Muscle of leg (tissue), 11 donors: ENCODE measurements around the gene ANOS1. TPM values are rescaled to one million over a fixed set of nuclear protein-coding genes. Genes with fewer than 3 reads are reported as not detected.

ENCODE experiments used
- DNase-seq: peaks from one replicate; pipeline ENCODE4 v3.0.0; 2013
- H3K27ac ChIP-seq: one replicate; pipeline ENCODE4 v1.5.1; 2013; ENCODE audit warnings: mild to moderate bottlenecking, low read length, control low read depth
- H3K27me3 ChIP-seq: one replicate; pipeline ENCODE4 v1.6.1; 2013; ENCODE audit warnings: low read length; ENCODE audit not compliant: control insufficient read depth, insufficient read depth
- H3K36me3 ChIP-seq: one replicate; pipeline ENCODE4 v1.6.1; 2013; ENCODE audit warnings: low read length; ENCODE audit not compliant: control insufficient read depth, insufficient read depth
- H3K4me1 ChIP-seq: one replicate; pipeline ENCODE4 v1.6.1; 2013; ENCODE audit warnings: low read length; ENCODE audit not compliant: control insufficient read depth, insufficient read depth
- H3K4me3 ChIP-seq: one replicate; pipeline ENCODE4 v1.5.1; 2013; ENCODE audit warnings: low read length, control low read depth
- H3K9me3 ChIP-seq: replicated peaks from 2 replicates; pipeline ENCODE4 v1.6.1; 2013; ENCODE audit warnings: low read depth, low read length; ENCODE audit not compliant: control insufficient read depth
- WGBS: methylation state at CpG from one replicate; pipeline ENCODE4 v1.1.5; 2013; ENCODE audit warnings: missing lambda C conversion rate; ENCODE audit not compliant: insufficient coverage; 5-methylcytosine and 5-hydroxymethylcytosine counted together
- polyA plus RNA-seq, 8 donors: library from polyadenylated mRNA; unstranded; fragments of 120-200 nt; gene quantifications; one replicate each; pipeline versions ENCODE4 v1.2.1 to v1.2.3, GENCODE V29; 2013; ENCODE audit warnings: inconsistent platforms in 1 of 8, low replicate concordance in 1 of 8; ENCODE audit not compliant: insufficient read length in 8 of 8, insufficient read depth in 1 of 8
- total RNA-seq: library from RNA; stranded (reverse); fragments of 120-200 nt; gene quantifications from one replicate; pipeline ENCODE4 v1.2.4, GENCODE V29; 2013

ANOS1 gene
- total and polyA plus RNA-seq, 9 donors, result 16.7 to 44.1 (median 27.1) TPM

DNA sequence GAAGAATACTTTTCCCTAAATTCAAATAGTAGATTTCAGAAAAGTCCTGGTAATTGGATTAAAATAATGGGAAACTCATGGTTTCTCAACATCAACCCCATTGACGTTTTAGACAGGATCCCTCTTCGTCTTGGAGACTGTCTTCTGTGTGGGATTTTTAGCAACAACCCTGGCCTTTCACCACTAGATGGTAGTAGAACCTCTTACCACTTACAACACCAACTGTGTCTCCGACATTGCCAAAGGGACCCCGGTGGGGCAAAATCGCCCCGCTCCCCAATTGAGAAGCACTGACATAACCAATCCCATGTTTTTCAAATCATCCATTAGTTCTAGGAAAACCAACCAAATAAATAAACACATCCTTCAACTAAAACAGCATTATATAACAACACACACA lies 16.9 kb upstream of the ANOS1 start:
- Histone ChIP-seq H3K4me3 (no peak overlapping the region), H3K36me3 (no peaks in the 10 kb centered on the region), H3K27ac (no peak overlapping the region), H3K4me1 (no peaks in the 10 kb centered on the region), H3K27me3 (peaks cover 14% of the 10 kb centered on the region), H3K9me3 (no peaks in the 10 kb centered on the region)
- DNase-seq, result peak; percentile 37
- 4% methylated on average over 4 of the region's 6 CpGs for WGBS

DNA sequence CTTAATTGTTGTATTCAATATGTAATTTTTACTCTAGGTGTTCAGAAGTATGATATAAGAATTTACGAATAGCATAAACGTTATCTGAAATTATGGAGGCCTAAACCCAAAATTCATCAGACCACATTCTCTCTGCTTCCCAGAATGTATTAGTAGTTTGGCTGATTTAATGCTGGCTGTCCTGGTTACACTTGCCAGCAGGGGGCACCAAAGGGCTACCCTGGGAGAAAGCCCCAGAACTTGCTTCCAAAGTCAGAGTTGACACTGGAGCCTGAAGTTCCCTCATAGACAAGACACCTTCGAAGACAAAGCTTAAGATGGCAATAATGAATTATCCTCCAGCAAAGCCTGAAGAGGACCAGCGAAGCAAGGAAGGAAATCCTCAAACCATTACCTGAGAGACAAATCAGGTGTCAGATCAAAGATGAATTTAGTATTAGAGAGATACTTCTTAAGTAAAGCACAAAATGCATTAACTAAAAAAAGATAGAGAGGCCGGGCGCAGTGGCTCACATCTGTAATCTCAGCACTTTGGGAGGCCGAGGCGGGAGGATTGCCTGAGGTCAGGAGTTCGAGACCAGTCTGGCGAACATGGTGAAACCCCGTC lies 11.3 kb upstream of the ANOS1 start:
- H3K9me3 ChIP-seq, result no peaks in the 10 kb centered on the region
- H3K36me3 ChIP-seq, result no peaks in the 10 kb centered on the region
- no peaks in the 10 kb centered on the region for H3K4me1 ChIP-seq
- no peak overlapping the region for H3K27ac ChIP-seq
- WGBS, result no CpG with 5 or more reads among the region's 11 CpGs
- DNase-seq, result no peak
- H3K27me3 ChIP-seq, result peaks cover 10% of the 10 kb centered on the region
- no peak overlapping the region for H3K4me3 ChIP-seq

DNA sequence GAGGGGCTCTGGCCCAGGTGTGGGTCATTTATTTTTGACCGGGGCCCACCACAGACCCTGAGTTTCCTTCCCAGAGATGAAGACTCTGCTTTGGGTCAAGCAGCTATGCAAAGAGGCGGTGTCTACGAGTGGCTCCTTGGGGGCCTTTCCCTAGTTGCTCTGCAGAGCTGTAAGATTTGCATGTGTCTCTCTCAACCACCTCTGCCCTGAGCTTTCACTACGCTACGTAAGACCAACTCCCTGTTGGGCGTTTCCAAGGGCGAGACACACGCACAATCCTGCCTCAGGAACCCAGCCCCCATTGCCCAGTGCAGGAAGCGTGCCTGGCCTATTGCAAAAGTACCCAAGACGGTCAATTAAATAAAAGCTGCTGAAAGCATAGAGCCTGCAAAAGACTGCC lies 10.0 kb upstream of the ANOS1 start:
- H3K27me3 ChIP-seq, result peaks cover 11% of the 10 kb centered on the region
- no peaks in the 10 kb centered on the region for H3K36me3 ChIP-seq
- WGBS, result 77% methylated on average over 10 of the region's 10 CpGs
- no peak overlapping the region for H3K27ac ChIP-seq
- DNase-seq, result no peak
- H3K4me3 ChIP-seq, result no peak overlapping the region
- no peaks in the 10 kb centered on the region for H3K9me3 ChIP-seq
- no peaks in the 10 kb centered on the region for H3K4me1 ChIP-seq

DNA sequence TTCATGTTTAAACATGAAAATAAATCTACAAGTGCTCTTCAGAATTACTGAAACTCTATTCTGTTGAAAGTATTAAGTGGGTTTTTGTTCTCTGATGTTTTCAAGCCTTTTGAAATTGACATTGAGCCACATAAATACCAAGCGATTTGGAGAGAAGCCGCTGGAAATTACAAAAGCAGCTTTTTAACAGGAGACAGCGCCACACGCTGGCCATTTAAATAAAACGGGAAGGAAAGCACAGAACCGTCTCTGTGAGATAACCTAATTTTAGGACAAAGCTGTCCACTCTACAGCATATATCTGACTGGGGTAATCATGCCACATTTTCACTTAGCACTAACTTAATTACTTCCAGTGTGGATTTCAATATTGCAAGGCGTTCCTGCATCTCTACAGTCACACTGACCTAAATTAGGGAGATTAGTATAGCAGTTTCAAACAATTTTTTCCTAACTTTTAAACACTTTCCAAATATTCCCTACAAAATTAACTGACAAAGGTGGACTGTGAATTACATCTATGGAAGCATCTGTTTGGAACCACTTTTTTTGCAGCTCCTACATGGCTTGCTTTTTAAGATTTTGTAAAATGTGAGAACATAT lies 6.8 kb upstream of the ANOS1 start:
- peaks cover 17% of the 10 kb centered on the region for H3K27me3 ChIP-seq
- WGBS, result 0% methylated on average over 5 of the region's 7 CpGs

DNA sequence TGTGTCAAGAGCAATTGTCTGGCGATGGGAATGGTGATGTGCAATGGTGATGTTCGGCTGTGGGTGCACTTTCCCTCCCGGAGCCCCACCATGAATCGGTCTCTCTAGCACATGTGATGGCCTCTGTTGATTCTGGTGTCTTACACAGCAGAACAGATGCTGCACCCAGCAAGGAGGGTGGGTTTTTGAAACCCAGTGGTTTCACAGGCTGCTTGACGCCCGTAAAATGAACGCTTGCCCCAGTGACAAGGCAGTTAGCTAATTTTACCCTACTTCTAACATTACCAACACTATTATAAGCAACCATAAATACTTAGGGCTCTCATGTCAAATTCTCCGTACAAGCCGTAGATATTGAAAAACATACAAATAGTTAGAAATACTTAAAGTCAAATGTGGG lies 5.9 kb upstream of the ANOS1 start:
- no peak for DNase-seq
- Histone ChIP-seq H3K27ac (no peak overlapping the region), H3K9me3 (no peaks in the 10 kb centered on the region), H3K4me1 (no peaks in the 10 kb centered on the region), H3K27me3 (peaks cover 23% of the 10 kb centered on the region), H3K4me3 (no peak overlapping the region), H3K36me3 (no peaks in the 10 kb centered on the region)
- WGBS, result 80% methylated on average over 6 of the region's 9 CpGs

More for the DNA sequence above, 6.8 kb upstream of the ANOS1 start:
- DNase-seq, result peak; percentile 77
- H3K4me3 ChIP-seq, result no peak overlapping the region
- no peaks in the 10 kb centered on the region for H3K9me3 ChIP-seq
- no peaks in the 10 kb centered on the region for H3K4me1 ChIP-seq
- no peaks in the 10 kb centered on the region for H3K36me3 ChIP-seq
- H3K27ac ChIP-seq, result no peak overlapping the region

DNA sequence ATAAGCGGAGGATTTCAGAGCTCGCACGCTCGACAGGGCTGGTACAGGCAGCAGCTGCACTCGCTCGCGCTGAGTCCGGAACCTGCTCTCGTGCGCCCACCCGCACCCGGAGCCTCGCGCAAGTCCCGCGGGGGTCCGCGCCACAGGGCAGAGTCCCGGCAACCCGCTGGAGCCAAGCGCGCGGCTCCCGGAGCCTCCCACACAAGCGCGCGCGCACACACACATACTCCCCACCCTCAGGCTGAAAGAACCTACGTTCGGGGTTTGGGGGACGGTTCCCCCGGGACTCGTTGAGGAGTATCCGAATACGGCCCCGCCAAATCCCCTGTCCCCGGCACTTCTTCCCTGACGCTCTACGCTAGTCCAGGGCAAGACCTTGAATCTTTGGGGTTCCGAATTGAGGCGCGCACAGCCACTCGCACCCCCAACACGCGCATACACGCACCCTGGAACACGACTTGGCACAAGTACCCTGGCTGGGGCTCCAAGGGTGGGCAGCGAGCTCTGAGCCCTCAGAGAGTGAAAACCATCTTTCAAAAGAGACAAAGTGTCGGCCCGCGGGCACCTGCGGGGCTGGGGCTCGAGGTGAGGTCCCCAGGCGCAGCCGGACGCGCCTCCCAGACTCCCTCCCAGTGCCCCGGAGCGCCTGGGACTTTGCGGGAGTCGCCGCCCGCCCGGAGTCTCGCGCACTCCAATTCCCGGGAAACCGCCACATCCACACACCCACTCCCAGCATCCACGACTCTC lies 952 bp downstream of the ANOS1 start:
- Histone ChIP-seq H3K36me3 (no peaks in the 10 kb centered on the region), H3K27me3 (peaks cover 65% of the 10 kb centered on the region), H3K27ac (no peak overlapping the region), H3K9me3 (no peaks in the 10 kb centered on the region), H3K4me1 (peaks cover 6% of the 10 kb centered on the region), H3K4me3 (peak overlapping the region; percentile 56)
- peak; percentile 24 for DNase-seq
- 2% methylated on average over 49 of the region's 69 CpGs for WGBS

DNA sequence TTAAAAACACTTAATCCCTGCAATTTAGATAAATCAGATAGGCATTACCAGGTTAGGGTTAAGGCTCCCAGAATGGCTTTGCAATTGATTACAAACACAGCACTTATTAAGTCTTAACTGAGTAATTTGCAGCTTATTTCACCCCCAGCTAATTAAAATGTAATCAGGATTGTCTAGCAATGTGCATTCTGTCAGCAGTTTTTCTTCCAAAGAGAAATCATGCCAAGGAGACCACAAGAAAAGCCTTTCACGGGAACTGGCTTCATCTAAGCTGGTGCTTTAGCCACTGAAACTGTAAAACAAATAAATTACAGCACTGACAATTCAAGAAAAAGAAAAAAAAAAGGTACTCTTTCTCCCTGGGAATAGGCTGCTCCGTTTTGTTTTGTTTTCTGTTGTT lies 2.1 kb downstream of the ANOS1 start:
- H3K4me1 ChIP-seq, result peaks cover 6% of the 10 kb centered on the region
- no peak for DNase-seq
- no peak overlapping the region for H3K4me3 ChIP-seq
- peaks cover 66% of the 10 kb centered on the region for H3K27me3 ChIP-seq
- H3K9me3 ChIP-seq, result no peaks in the 10 kb centered on the region
- no peaks in the 10 kb centered on the region for H3K36me3 ChIP-seq
- H3K27ac ChIP-seq, result no peak overlapping the region
- 20% methylated on average over 1 of the region's 2 CpGs for WGBS

DNA sequence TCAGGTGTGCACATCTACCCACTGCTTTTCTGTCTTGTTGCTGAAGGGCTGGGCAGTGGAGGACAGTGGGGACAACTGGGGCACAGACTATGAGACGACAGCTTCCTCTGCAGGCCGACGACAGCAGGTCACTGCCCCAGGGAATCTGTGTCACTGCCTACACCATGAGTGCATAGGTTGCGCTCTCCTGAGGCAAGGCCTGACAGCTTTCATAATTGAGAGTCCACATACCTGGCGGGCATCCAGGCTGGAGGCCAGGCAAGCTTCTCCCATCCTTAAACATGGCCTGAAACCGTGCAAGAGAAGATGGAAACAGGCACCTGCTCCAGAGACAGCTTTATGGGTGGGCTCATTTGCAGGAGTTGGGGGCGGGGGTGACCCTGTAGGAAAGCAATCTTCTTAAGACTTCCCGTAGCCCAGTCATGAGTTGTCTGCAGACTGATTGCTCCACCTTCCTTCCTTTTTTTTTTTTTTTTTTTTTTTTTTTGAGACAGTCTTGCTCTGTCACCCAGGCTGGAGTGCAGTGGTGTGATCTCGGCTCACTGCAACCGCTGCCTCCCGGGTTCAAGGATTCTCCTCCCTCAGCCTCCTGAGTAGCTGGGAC lies 2.9 kb downstream of the ANOS1 start:
- no peak overlapping the region for H3K27ac ChIP-seq
- no peak overlapping the region for H3K4me3 ChIP-seq
- WGBS, result 53% methylated on average over 8 of the region's 11 CpGs
- H3K9me3 ChIP-seq, result no peaks in the 10 kb centered on the region
- no peaks in the 10 kb centered on the region for H3K36me3 ChIP-seq
- no peak for DNase-seq
- H3K4me1 ChIP-seq, result peaks cover 6% of the 10 kb centered on the region
- H3K27me3 ChIP-seq, result peaks cover 70% of the 10 kb centered on the region

DNA sequence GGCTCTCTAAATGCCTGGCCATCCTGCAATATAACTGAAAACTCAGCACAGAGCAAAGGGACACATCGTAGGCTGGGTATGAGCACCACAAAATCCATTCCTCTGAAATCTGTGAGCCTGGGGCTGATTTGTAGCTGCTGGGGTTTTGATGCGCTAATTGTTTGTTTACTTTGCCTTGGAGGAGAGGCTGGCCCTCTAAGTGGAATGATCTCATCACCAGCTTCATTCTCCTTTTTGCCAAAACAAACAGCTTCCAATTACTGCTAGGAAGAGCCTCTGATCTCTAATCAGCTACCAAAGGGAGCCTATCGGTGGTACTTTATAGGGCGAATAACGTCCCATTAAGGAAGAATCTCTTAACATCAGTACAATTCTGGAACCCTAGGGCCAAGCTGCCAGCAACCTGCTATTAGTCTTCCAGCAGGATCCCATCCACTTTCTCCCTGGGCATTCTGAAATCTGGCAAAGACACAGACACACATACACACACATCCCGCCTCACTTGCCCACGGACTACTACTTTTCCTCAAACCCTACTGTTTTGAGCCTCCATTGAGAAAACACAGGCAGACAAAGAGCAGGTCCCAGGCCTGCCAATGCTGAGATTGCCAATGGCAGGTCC lies 5.8 kb downstream of the ANOS1 start:
- no peaks in the 10 kb centered on the region for H3K36me3 ChIP-seq
- no peaks in the 10 kb centered on the region for H3K9me3 ChIP-seq
- H3K27me3 ChIP-seq, result peaks cover 49% of the 10 kb centered on the region
- peaks cover 6% of the 10 kb centered on the region for H3K4me1 ChIP-seq
- DNase-seq, result no peak
- H3K4me3 ChIP-seq, result no peak overlapping the region
- no peak overlapping the region for H3K27ac ChIP-seq
- WGBS, result 70% methylated on average over 2 of the region's 7 CpGs

DNA sequence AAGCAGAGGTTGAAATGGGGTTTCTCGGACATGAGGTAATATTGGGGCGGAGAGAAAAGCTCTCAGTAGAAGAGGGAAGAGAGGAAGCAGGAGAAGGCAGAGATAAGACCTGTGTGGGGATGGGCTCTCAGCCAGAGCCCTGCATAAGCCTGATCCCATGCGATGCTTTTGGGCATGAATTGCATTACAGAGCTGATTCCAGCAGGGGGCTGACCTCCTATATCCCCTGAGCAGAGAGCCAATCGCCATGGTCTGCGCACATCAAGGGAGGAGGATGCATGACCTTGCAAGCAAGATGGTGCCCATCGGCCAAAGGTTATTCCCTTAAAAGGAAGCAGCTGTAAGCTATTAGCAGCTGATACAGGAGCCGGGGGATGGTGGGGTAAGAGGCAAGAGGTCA lies 7.6 kb downstream of the ANOS1 start:
- DNase-seq, result no peak
- peaks cover 37% of the 10 kb centered on the region for H3K27me3 ChIP-seq
- no peaks in the 10 kb centered on the region for H3K9me3 ChIP-seq
- WGBS, result 51% methylated on average over 4 of the region's 7 CpGs
- H3K4me1 ChIP-seq, result no peaks in the 10 kb centered on the region
- H3K36me3 ChIP-seq, result no peaks in the 10 kb centered on the region
- no peak overlapping the region for H3K4me3 ChIP-seq
- no peak overlapping the region for H3K27ac ChIP-seq
